Mesodermal cell (in vitro differentiated cells): ENCODE results near the gene SUPT4H1.

Experiments
- H3K27ac ChIP-seq: 2 replicates; pipeline ENCODE4 v1.7.0; 2013; ENCODE audit warnings: mild to moderate bottlenecking, low read depth, low read length, moderate library complexity; ENCODE audit not compliant: severe bottlenecking
- H3K36me3 ChIP-seq: 2 replicates; pipeline ENCODE4 v1.7.1; 2013; ENCODE audit warnings: mild to moderate bottlenecking, low read length, moderate library complexity; ENCODE audit not compliant: control insufficient read depth, insufficient read depth
- H3K4me1 ChIP-seq: one replicate; pipeline ENCODE4 v1.7.1; 2013; ENCODE audit warnings: mild to moderate bottlenecking, low read length; ENCODE audit not compliant: insufficient read depth, control insufficient read depth, poor library complexity, severe bottlenecking
- H3K4me3 ChIP-seq: 2 replicates; pipeline ENCODE4 v1.7.0; 2013; ENCODE audit warnings: low read length, control low read depth, mild to moderate bottlenecking; ENCODE audit not compliant: insufficient read depth, poor library complexity, severe bottlenecking; ENCODE audit errors: extremely low read depth
- H3K9me3 ChIP-seq: 2 replicates; pipeline ENCODE4 v1.7.1; 2013; ENCODE audit warnings: mild to moderate bottlenecking, low read length, moderate library complexity; ENCODE audit not compliant: control insufficient read depth
- WGBS, 2 experiments: methylation state at CpG; one replicate each; pipeline ENCODE4 v1.1.5; 2013; ENCODE audit warnings: missing lambda C conversion rate in 2 of 2; ENCODE audit not compliant: insufficient coverage in 2 of 2; 5-methylcytosine and 5-hydroxymethylcytosine counted together

Gene SUPT4H1

DNA sequence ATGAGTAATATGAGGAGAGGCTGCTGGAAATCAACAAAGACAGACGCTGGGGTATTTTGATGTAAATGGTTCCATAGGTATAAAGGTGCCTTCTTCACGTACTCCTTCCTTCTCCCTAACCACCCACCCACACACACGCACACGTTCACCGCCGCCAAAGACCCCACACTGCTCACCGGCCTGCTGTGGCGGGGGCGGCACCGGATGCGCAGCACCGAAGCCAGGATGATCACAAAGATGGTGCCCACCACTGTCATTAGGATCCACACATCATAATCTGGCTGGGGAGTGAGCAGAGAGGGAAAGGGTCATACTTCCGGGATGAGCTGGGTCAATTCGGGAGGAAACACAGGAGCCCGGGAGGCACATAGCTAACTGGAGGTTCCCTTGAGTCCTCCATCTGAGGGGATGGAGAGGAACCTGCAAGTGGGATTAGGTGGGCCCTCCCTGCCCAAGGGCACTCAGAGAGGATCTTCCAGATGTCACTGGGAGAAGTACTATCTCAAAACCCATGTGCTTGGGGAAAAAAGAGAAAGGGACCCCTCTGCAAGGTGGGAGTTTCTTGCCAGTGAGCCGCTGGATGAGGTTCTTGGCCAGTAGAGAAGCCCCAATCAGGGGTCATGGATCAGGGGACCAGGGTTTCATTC, 10.5 kb upstream of the SUPT4H1 start:
- Histone ChIP-seq H3K36me3 (no peaks in the 10 kb centered on the region), H3K27ac (no peak overlapping the region), H3K4me3 (no peak overlapping the region), H3K4me1 (peaks cover 26% of the 10 kb centered on the region), H3K9me3 (no peaks in the 10 kb centered on the region)
- 96% methylated on average over 4 to 10 of the region's 16 CpGs for WGBS, 2 experiments

GRCh38 chr17:58360296-58361063, 8.5 kb upstream of the SUPT4H1 start:
- H3K27ac ChIP-seq: no peak overlapping the region
- H3K9me3 ChIP-seq: no peaks in the 10 kb centered on the region
- peaks cover 19% of the 10 kb centered on the region for H3K4me1 ChIP-seq
- H3K36me3 ChIP-seq: no peaks in the 10 kb centered on the region
- 80 to 81% methylated on average over 5 of the region's 5 CpGs for WGBS, 2 experiments
- no peak overlapping the region for H3K4me3 ChIP-seq

- Histone ChIP-seq H3K4me3 (no peak overlapping the region), H3K9me3 (no peaks in the 10 kb centered on the region), H3K27ac (no peak overlapping the region), H3K36me3 (no peaks in the 10 kb centered on the region), H3K4me1 (peaks cover 16% of the 10 kb centered on the region)
- 86 to 96% methylated on average over 14 to 15 of the region's 16 CpGs for WGBS, 2 experiments
These were observed 6.6 kb upstream of the SUPT4H1 start for GRCh38 chr17:58358408-58359172.

DNA sequence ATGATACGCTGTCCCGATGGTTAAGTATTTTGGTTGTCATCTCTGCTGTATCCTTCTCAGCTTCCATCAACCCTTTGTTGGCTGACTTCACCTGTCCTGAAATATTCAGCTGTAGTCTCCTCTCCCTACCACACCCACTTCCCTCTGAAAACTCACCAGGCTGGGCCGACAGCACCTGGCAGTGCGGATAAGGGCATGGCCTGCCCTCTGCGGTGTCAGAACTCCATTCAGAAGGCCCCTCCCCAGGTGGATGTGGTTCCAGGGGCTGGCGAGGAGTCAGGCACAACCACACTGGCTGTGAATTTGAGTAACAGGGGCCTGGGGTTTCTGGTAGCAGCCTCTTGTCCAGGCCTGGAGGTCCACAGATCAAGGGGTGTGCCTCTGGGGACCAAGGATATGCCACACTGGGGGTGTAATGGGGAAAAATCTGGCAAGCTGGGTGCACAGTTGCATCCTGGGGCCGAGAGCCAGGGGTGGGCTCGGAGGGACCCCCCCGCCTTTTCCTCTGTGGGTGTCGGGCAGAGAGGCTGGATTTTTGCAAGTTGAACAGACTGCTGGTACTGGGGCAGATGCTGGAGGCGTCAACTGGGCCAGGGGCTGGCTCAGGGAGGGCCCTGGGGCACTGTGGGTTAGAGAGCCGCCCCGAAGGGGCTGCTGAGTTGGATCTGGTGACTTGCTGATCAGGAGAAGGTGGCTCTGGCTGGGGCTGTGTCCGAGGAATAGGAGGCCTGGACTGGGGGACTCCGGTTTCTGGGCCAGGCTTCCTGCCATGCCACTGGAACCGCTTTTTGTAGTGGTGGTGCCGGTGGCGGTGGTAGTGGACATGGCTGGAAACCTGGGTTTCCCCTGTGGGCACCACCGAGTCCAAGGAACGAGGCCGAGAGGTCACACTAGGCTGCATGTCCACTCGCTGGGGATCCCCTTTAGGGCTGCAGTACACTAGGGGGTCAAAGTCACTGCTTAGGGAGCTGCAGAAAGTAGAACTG, 5.6 kb upstream of the SUPT4H1 start:
- no peak overlapping the region for H3K27ac ChIP-seq
- WGBS, 2 experiments: 94 to 95% methylated on average over 18 to 20 of the region's 22 CpGs
- H3K4me1 ChIP-seq: peaks cover 16% of the 10 kb centered on the region
- H3K36me3 ChIP-seq: no peaks in the 10 kb centered on the region
- H3K9me3 ChIP-seq: no peaks in the 10 kb centered on the region
- no peak overlapping the region for H3K4me3 ChIP-seq

- H3K36me3 ChIP-seq: peaks cover 3% of the 10 kb centered on the region
- H3K9me3 ChIP-seq: no peaks in the 10 kb centered on the region
- 90 to 100% methylated on average over 1 of the region's 1 CpG for WGBS, 2 experiments
- no peak overlapping the region for H3K4me3 ChIP-seq
- H3K4me1 ChIP-seq: peaks cover 16% of the 10 kb centered on the region
- H3K27ac ChIP-seq: no peak overlapping the region
These were observed 4.2 kb upstream of the SUPT4H1 start for GRCh38 chr17:58356231-58356630.

DNA sequence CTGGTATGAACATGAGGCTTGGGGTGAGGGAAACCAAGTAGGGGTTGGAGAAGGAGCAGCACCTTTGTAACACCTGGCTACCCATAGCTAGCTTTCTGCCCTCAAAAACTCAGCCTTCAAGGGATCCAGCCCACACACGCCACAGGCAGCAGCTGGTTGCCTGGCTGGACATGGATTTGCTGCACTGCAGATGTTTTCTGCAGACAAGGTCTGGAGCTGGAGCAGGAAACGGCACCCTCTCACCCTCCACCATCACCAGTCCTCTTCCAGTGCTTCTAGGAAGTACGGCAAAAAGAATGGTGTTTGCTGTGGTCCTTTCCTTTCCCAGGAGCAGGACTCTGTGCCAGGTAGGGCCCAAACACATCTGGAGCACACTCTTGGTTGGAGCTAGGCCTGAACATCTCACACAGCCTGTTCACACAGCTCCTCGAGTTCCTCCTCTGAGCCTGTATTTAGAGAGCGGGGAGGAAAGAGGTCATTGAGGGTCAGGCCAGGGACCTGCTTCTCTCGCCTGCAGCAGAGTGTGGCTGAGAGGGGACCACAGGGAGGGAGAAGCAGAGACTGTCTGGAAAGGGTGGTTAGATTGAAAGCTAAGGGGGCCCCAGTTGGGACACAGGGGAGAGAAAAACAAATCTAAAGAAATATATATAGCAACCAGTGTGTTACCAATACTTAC, 2.7 kb upstream of the SUPT4H1 start:
- Histone ChIP-seq H3K27ac (no peak overlapping the region), H3K9me3 (no peaks in the 10 kb centered on the region), H3K4me1 (peaks cover 22% of the 10 kb centered on the region), H3K36me3 (peaks cover 18% of the 10 kb centered on the region), H3K4me3 (no peak overlapping the region)
- 89 to 92% methylated on average over 2 to 4 of the region's 6 CpGs for WGBS, 2 experiments

- Histone ChIP-seq H3K4me3 (peak overlapping the region; percentile 99), H3K27ac (peak overlapping the region; percentile 92), H3K36me3 (peaks cover 30% of the 10 kb centered on the region), H3K4me1 (peaks cover 22% of the 10 kb centered on the region), H3K9me3 (no peaks in the 10 kb centered on the region)
- no CpG with 5 or more reads among the region's 4 CpGs for WGBS, 2 experiments
These were observed 1.4 kb upstream of the SUPT4H1 start for GRCh38 chr17:58353389-58353825.

- Histone ChIP-seq H3K27ac (peak overlapping the region; percentile 92), H3K36me3 (peaks cover 37% of the 10 kb centered on the region), H3K4me1 (peaks cover 22% of the 10 kb centered on the region), H3K4me3 (peak overlapping the region; percentile 99), H3K9me3 (no peaks in the 10 kb centered on the region)
- 0 to 2% methylated on average over 13 to 15 of the region's 26 CpGs for WGBS, 2 experiments
These were observed 791 bp upstream of the SUPT4H1 start for GRCh38 chr17:58352596-58353388.

DNA sequence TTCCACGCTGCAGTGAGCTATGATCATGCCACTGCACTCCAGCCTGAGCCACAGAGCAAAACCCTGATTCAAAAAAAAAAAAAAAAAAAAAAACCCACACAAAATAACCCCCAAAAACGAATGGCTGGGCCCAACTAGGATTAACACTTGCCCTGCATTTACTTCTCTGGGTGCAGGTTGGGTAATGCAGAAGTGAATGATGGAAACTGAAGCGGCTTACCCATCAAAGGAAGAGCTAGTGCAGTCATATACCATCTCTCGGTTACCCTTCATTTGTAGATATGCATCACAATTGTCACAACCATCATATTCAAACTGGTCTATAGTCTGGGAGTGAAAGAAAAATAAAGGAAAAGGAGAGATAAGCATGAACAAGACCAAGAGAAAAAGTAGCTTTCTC, 819 bp downstream of the SUPT4H1 start:
- H3K4me1 ChIP-seq: peaks cover 22% of the 10 kb centered on the region
- 100% methylated on average over 1 of the region's 4 CpGs; no CpG with 5 or more reads in 1 of the 2 experiments for WGBS, 2 experiments
- H3K27ac ChIP-seq: no peak overlapping the region
- H3K36me3 ChIP-seq: peaks cover 53% of the 10 kb centered on the region
- no peaks in the 10 kb centered on the region for H3K9me3 ChIP-seq
- peak overlapping the region; percentile 99 for H3K4me3 ChIP-seq
